ENCODE data around the gene LRRC9. TPM values are rescaled to one million over a fixed set of nuclear protein-coding genes. Genes with fewer than 3 reads are reported as not detected.
"Not testable (repeated sequence)": the region's sequence is repeated elsewhere in the genome, so short reads cannot be mapped to it uniquely, and the experiment has no call there.

The LRRC9 gene
- total and polyA plus RNA-seq, 2 of the 13 experiments (the other 11 are each of a cell fraction or from before 2014, with no cell fraction given): 0.08 to 0.18 TPM

DNA sequence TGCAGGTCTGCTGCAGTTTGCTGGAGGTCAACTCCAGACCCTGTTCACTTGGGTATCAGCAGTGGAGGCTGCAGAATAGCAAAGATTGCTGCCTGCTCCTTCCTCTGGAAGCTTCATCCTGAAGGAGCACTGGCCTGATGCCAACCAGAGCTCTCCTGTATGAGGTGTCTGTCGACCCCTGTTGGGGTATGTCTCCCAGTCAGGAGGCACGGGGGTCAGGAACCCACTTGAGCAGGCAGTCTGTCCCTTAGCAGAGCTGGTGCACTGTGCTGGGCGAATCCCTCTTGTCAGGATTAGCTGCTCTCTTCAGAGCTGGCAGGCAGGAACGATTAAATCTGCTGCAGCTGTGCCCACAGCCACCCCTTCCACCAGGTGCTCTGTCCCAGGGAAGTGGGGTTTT lies 37.9 kb downstream of the LRRC9 start:
- H3K79me2 ChIP-seq (ENCODE audit: insufficient read depth, low read length); H3K9ac ChIP-seq (ENCODE audit: insufficient read depth, low read depth, low read length); in situ Hi-C loops (cut with HindIII; ENCODE audit: extremely low pct_ligation_motif_present, low pct_unique_long_range_greater_than_20kb); H3K4me1 ChIP-seq (ENCODE audit: insufficient read depth, low read length); POLR2A ChIA-PET; H3K4me2 ChIP-seq (ENCODE audit: low read depth, low read length); ATAC-seq; H3K9me3 ChIP-seq (ENCODE audit: low read length); H4K20me1 ChIP-seq (ENCODE audit: insufficient read depth, low read length); DNase-seq (ENCODE audit: low spot score); intact Hi-C loops (cut with micrococcal nuclease; ENCODE audit: unreplicated experiment); CTCF ChIA-PET (ENCODE audit: low intra/inter-chr PET ratio, low total read pairs); H3K36me3 ChIP-seq (replicated peaks in 1 of 2; ENCODE audit: control insufficient read depth in 1 of 2, insufficient read depth in 2 of 2, low read length in 2 of 2); H2AFZ ChIP-seq (ENCODE audit: low read length); H3K4me3 ChIP-seq (replicated peaks in 1 of 3; ENCODE audit: insufficient read depth in 1 of 3, low read depth in 2 of 3, low read length in 3 of 3); H3K27ac ChIP-seq (ENCODE audit: extremely low read length, insufficient read depth, low read length); BruUV-seq (replicated peaks); H3K27me3 ChIP-seq (ENCODE audit: control insufficient read depth in 1 of 2, insufficient read depth in 2 of 2, low read length in 2 of 2); FAIRE-seq: not testable (repeated sequence)
- no CpG with 5 or more reads among the region's 4 CpGs for WGBS (ENCODE audit: low lambda C conversion rate)

DNA sequence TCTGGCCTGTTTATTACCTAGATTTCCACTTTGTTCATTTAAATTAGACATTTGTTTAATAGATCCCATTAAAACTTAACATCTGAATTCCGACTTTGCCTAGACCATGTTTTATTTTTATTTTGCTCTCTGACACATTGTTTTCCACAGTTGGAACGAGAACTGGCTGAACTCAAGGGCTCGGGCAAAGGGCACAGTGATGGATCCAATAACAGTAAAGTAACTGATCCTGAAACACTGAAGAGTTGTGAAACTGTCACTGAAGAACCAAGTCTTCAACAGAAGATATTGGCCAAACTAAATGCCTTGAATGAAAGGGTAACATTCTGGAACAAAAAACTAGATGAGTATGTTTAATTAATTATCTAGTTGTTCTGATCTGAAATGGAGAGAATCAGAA lies 39.7 kb downstream of the LRRC9 start:
- WGBS (ENCODE audit: low lambda C conversion rate): 3% methylated on average over 3 of the region's 3 CpGs
- FAIRE-seq: no peak

More for the DNA sequence above, 39.7 kb downstream of the LRRC9 start:
- in situ Hi-C loops (cut with HindIII; ENCODE audit: extremely low pct_ligation_motif_present, low pct_unique_long_range_greater_than_20kb): no loop called here
- no peak for ATAC-seq
- no peaks in the 10 kb centered on the region for H3K36me3 ChIP-seq (replicated peaks in 1 of 2; ENCODE audit: control insufficient read depth in 1 of 2, insufficient read depth in 2 of 2, low read length in 2 of 2)
- DNase-seq (ENCODE audit: low spot score): no peak
- no peaks in the 10 kb centered on the region for H3K79me2 ChIP-seq (ENCODE audit: insufficient read depth, low read length)
- H4K20me1 ChIP-seq (ENCODE audit: insufficient read depth, low read length): no peaks in the 10 kb centered on the region
- H3K4me3 ChIP-seq (replicated peaks in 1 of 3; ENCODE audit: insufficient read depth in 1 of 3, low read depth in 2 of 3, low read length in 3 of 3): no peak overlapping the region
- no peak overlapping the region for H3K27ac ChIP-seq (ENCODE audit: extremely low read length, insufficient read depth, low read length)
- POLR2A ChIA-PET: no interaction called here
- no peak overlapping the region for H2AFZ ChIP-seq (ENCODE audit: low read length)
- no peaks in the 10 kb centered on the region for H3K4me1 ChIP-seq (ENCODE audit: insufficient read depth, low read length)
- H3K27me3 ChIP-seq (ENCODE audit: control insufficient read depth in 1 of 2, insufficient read depth in 2 of 2, low read length in 2 of 2): no peaks in the 10 kb centered on the region
- no peaks in the 10 kb centered on the region for H3K9me3 ChIP-seq (ENCODE audit: low read length)
- no peak overlapping the region for H3K9ac ChIP-seq (ENCODE audit: insufficient read depth, low read depth, low read length)
- no peak overlapping the region for H3K4me2 ChIP-seq (ENCODE audit: low read depth, low read length)
- BruUV-seq (replicated peaks): no TSS peak
- TF ChIP-seq, protein P1, sequence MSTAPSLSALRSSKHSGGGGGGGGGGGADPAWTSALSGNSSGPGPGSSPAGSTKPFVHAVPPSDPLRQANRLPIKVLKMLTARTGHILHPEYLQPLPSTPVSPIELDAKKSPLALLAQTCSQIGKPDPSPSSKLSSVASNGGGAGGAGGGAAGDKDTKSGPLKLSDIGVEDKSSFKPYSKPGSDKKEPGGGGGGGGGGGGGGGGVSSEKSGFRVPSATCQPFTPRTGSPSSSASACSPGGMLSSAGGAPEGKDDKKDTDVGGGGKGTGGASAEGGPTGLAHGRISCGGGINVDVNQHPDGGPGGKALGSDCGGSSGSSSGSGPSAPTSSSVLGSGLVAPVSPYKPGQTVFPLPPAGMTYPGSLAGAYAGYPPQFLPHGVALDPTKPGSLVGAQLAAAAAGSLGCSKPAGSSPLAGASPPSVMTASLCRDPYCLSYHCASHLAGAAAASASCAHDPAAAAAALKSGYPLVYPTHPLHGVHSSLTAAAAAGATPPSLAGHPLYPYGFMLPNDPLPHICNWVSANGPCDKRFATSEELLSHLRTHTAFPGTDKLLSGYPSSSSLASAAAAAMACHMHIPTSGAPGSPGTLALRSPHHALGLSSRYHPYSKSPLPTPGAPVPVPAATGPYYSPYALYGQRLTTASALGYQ (CRISPR knock-in tag; IDR thresholded peaks at IDR 0.05): no peak
- CTCF ChIA-PET (ENCODE audit: low intra/inter-chr PET ratio, low total read pairs): no interaction called here
- intact Hi-C loops (cut with micrococcal nuclease; ENCODE audit: unreplicated experiment): loop anchor here (5.0 kb wide), 1 partner anchor 208 kb away; the partner anchor contains the start of gene DHRS7

Data from HepG2 (cell line).